Amniotic stem cell (primary cell): ENCODE results near the gene ZNF581.

Experiments used
- DNase-seq: peaks from one replicate; lab custom pipeline; 2025; lab: John Stamatoyannopoulos, UW

Gene ZNF581

GRCh38 chr19:55626350-55626749 lies 17.1 kb upstream of the ZNF581 start:
- DNase-seq: no peak

GRCh38 chr19:55632463-55632834 lies 11.0 kb upstream of the ZNF581 start:
- DNase-seq: peak; percentile 90

DNA sequence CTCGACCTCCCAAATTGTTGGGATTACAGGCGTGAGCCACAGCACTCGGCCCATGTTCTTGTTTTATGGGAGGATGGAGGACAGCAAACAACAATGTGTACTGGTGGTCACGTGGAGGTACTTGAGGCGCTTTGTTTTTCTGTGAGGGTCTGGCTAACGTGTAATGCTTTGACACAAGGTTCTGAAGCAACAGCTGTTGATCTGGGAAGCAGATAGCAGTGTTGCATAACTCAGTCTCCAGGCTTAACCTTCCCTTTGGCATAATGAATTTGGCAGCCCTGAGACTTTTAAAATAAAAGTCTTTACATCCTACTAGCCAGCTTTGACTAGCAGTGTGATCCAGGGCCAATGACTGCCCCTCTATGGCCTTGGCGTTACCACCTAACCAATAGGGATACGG lies 9.6 kb upstream of the ZNF581 start:
- DNase-seq: no peak

GRCh38 chr19:55635334-55635717 lies 8.1 kb upstream of the ZNF581 start:
- DNase-seq: no peak

DNA sequence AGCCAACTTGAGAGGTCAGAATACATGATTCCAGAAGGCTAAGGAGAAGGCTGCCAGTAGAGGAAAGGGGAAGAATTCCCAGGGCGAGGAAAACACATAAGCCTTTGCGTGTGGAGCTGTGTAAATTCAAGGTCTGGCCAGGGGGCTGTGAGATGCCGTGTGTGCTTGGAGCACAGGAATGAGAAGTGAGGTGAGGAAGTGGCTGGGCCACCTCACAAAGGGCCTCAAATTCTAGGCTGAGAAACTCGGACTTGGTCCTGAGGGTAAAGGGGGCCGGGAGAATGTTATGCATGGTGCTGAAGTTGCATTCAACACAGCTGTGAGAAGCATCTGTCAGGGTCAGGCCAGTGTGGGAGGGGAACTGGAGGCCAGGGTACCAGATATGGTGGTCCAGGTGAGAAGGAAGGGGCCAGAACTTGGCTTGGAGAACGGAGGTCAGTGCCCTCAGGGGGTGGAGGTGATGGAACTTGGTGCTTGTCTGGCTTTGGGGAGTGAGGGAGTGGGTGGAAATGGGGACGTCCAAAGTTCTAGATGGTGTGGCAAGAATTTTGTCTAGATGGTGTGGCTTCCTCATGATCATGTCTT lies 7.5 kb upstream of the ZNF581 start:
- no peak for DNase-seq

DNA sequence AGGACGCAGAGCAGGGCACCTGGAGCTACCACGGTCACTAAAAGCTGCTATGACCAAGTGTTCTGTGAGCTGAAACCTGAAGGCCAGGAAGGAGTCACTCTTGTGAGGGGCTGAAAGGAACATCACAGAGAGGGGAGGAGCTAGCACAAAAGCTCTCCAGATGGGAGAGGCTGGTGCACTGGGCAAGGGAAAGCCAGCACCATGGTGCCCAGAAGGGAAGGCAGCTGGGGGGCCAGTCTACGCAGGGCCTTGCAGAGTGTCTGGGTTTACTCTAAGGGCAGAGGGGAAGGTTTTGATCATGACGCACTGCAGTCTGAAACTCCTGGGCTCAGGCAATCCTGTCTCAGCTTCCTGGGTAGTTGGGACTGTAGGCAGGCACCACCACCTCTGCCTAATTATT lies 6.7 kb upstream of the ZNF581 start:
- no peak for DNase-seq

DNA sequence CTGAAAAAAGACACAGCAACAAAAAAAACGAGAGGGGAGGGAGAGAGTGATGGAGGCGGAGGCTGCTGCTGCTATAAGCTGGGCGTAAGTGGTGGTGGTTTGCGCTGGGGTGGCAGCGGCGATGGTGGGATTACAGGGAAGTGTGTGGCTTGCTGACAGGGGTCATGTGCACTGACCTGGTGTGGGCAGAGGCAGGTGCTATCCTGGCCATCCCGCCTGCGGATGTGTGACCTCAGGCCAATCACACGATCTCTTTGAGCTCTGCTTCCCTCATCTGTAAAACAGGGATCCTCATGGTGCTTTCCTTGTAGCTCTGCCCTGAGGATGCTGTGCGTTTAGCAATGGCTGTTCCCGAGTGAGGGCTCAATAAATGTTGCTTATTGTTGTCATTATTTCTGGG lies 5.9 kb upstream of the ZNF581 start:
- no peak for DNase-seq

GRCh38 chr19:55638864-55639359 lies 4.5 kb upstream of the ZNF581 start:
- DNase-seq: no peak

- peak; percentile 11 for DNase-seq
Observed at GRCh38 chr19:55640043-55640576, 3.3 kb upstream of the ZNF581 start.

DNA sequence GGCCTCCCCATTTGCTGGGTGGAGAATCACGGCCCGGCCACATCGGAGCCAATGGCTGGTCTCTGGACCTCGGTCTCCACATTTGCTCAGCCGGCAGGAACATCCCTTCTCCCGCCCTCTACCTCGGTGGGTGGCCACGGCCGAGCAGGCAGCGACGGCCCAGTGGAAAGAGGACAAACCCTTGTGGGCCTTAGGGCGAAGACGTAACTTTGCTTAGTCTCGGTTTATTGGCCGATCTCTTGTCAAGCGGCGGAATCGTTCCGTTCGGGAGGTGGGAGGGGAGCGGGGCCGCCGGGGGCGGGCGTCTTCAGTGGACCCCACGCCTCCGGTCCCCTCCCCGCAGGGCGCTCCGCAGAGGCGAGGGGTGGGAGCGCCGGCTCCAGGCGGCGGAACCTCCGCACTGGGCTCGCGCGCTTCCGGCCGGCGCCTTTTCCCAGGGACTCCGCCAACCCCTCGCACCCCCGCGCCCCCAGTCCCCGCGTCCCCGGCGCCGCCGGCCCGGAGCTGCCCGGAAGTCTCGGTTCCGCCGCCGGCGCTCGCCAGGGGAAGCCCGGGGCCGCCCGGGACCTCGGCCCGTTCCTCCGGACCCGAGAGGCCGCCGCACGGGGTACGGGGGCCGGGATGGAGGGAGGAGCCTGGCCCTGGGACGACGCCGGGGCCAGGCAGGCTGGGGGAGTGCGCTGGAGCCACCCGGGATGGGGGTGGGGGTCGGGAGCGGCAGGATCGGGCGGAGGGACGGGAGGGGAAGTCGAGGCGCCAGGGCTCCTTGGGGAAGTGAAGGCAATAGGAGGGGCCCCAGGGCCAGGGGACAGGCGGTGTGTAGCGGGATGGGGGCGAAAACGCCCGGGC lies 2.6 kb upstream of the ZNF581 start, which contains the start of gene ZNF580:
TSS of gene ZNF580 (plus strand) at position 426 of the 849 bp plus-strand sequence. CDS start 1,507 bp downstream, outside the sequence.
- peak; percentile 51 for DNase-seq

- no peak for DNase-seq
Observed at GRCh38 chr19:55641426-55642152, 1.9 kb upstream of the ZNF581 start.

- DNase-seq: no peak
Observed at GRCh38 chr19:55642153-55643002, 1.1 kb upstream of the ZNF581 start.

GRCh38 chr19:55643887-55644176 lies 383 bp downstream of the ZNF581 start:
- no peak for DNase-seq

DNA sequence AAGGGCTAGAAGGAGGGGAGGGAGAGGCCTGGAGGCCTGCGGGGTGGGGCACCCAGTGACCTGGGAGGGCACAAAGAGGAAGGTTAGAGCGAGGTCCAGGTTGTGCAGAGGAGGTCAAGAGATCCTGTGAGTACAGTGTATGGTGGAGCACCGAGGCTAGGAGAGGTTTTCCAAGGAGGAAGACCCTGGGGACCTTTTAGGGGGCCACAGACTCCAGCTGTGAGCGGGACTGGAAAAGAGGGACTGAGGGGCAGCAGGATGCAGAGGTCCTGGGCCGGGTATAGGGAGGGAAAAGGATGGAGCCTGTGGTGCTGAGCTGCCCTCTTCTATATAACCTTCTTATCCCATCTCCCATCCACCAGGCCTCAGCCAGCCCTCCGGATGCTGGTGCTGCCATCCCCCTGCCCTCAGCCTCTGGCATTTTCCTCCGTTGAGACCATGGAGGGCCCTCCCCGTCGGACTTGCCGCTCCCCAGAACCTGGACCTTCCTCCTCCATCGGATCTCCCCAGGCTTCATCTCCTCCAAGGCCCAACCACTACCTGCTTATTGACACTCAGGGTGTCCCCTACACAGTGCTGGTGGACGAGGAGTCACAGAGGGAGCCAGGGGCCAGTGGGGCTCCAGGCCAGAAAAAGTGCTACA lies 863 bp downstream of the ZNF581 start:
- DNase-seq: no peak

DNA sequence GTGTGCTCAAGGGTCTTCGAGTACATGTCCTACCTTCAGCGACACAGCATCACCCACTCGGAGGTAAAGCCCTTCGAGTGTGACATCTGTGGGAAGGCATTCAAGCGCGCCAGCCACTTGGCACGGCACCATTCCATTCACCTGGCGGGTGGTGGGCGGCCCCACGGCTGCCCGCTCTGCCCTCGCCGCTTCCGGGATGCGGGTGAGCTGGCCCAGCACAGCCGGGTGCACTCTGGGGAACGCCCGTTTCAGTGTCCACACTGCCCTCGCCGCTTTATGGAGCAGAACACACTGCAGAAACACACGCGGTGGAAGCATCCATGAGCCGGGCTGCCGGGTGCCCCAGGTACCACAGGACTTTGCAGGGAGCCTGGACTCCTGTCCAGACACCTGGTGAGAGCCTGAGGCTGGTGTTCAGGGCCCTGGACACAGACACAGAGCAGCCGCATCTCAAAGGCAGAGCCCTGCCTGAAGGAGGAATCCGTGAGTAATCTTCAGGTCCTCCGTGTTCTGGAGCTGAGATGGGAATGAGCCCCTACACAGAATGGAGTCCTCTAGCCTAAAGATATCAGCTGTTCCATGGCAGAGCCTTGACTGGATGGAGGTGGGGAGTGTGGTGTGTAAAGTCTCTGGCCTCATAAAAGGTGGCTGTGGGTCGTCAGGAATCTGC lies 1.5 kb downstream of the ZNF581 start:
- no peak for DNase-seq

- no peak for DNase-seq
Observed at GRCh38 chr19:55645512-55645881, 2.0 kb downstream of the ZNF581 start.

- DNase-seq: no peak
Observed at GRCh38 chr19:55646889-55647731, 3.7 kb downstream of the ZNF581 start.

DNA sequence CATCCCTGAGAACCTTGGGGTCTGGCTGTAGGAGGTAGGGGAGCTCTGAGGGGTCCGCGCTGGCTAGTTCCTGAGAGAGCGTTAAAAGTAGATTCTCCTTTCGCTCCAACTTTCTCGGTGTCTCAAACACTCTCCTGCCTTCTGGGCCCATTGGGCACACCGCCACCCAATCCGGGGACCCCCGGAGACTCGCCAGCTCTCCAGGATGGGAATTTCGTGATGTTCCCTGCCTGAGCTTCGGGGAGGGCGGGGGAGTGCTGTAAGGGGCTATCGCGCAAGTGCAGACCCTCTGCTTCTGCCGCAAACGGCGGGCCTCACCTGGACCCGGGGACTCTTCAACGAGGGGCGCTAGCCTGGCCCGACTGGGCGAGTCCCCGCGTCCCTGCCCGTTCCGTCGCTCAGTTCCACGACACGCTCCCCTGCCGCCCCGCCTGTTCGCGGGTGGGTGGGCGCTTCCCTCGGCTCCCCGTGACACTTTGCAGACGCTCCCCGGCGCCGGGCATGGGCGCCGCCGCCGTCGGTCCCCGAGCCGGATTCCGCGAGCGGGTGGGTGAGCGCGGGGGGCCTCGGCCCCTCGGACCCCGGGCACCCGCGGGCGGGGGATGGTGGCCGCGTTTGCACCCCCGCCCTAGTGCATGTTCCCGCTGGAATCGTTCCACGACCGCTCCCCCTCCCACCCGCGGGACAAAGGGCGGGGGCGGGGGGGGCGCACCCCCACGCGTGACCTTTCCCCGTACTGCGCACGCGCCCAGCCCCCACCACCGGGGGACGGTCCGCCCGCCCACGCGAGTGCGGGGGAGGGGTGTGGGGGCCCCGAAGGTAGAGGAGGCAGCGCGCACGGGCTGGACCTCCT lies 4.5 kb downstream of the ZNF581 start, which contains the start of gene CCDC106:
TSS of gene CCDC106 (plus strand) at position 481 of the 853 bp plus-strand sequence. CDS start 835 bp downstream, outside the sequence.
- DNase-seq: no peak
